CD4-positive, alpha-beta T cell (primary cell): ENCODE results near the gene CILP. TPM values are rescaled to one million over a fixed set of nuclear protein-coding genes. Genes with fewer than 3 reads are reported as not detected.

ENCODE experiments used
- ATAC-seq: fragments of 200-7000 bp; cut with Tn5 transposase; one replicate; pipeline ENCODE4 v1.10.0; 2022; ENCODE audit warnings: mild to moderate bottlenecking; ENCODE audit not compliant: poor library complexity
- CTCF ChIA-PET: fragments of 350-600 bp; sonication (Branson Sonifier 250); formaldehyde crosslinking; loops from one replicate; lab custom pipeline; 2021; ENCODE audit warnings: antibody characterized with exemption, inconsistent platforms; lab: Charles Lee
- POLR2A ChIA-PET: fragments of 350-600 bp; sonication (Branson Sonifier 250); formaldehyde crosslinking; loops from one replicate; lab custom pipeline; 2021; ENCODE audit warnings: antibody characterized with exemption, inconsistent platforms; lab: Charles Lee
- DNase-seq, 14 experiments: peaks; one replicate each; pipeline ENCODE4 v3.0.0-alpha.2; 2013 to 2020; ENCODE audit warnings: mixed read lengths in 2 of 14
- H3K27ac ChIP-seq, 2 donors: one replicate each; pipeline versions ENCODE4 v1.5.1 to v1.7.0; 2013; ENCODE audit warnings: low read length in 2 of 2, low read depth in 1 of 2, mild to moderate bottlenecking in 1 of 2
- H3K27me3 ChIP-seq, 2 experiments: 1 replicate in 1 of 2; 2 replicates in 1 of 2; pipeline versions ENCODE4 v1.6.1 to v1.7.0; 2013; ENCODE audit warnings: low read length in 2 of 2, control low read depth in 1 of 2, mild to moderate bottlenecking in 1 of 2, moderate library complexity in 1 of 2; ENCODE audit not compliant: insufficient read depth in 2 of 2, control insufficient read depth in 1 of 2
- H3K36me3 ChIP-seq: one replicate; pipeline ENCODE4 v1.6.1; 2013; ENCODE audit warnings: low read length, control low read depth; ENCODE audit not compliant: insufficient read depth
- H3K4me1 ChIP-seq: one replicate; pipeline ENCODE4 v1.6.1; 2013; ENCODE audit warnings: low read length, control low read depth; ENCODE audit not compliant: insufficient read depth
- H3K4me3 ChIP-seq: one replicate; pipeline ENCODE4 v1.5.1; 2013; ENCODE audit warnings: mild to moderate bottlenecking, low read length, moderate library complexity
- H3K9me3 ChIP-seq, 2 experiments: 1 replicate in 1 of 2; 2 replicates in 1 of 2; pipeline versions ENCODE4 v1.6.1 to v1.7.0; 2013; ENCODE audit warnings: low read length in 2 of 2, mild to moderate bottlenecking in 2 of 2, control low read depth in 1 of 2, moderate library complexity in 1 of 2; ENCODE audit not compliant: control insufficient read depth in 1 of 2, insufficient read depth in 1 of 2
- H3K27ac Mint-ChIP-seq: one replicate; pipeline ENCODE4 v1.8.0; 2020; ENCODE audit warnings: mixed read lengths
- H3K27me3 Mint-ChIP-seq: one replicate; pipeline ENCODE4 v1.8.0; 2021; ENCODE audit warnings: mixed read lengths
- H3K36me3 Mint-ChIP-seq: one replicate; pipeline ENCODE4 v1.8.0; 2021; ENCODE audit warnings: low read depth, mixed read lengths
- H3K4me1 Mint-ChIP-seq: one replicate; pipeline ENCODE4 v1.8.0; 2021; ENCODE audit warnings: low read depth, mixed read lengths
- H3K4me3 Mint-ChIP-seq: one replicate; pipeline ENCODE4 v1.8.0; 2020; ENCODE audit warnings: mild to moderate bottlenecking, mixed read lengths
- H3K9me3 Mint-ChIP-seq: one replicate; pipeline ENCODE4 v1.8.0; 2020; ENCODE audit warnings: mixed read lengths
- intact Hi-C, 2 experiments: fragments of 100-400 bp; cut with DNase I in 1 of 2; cut with micrococcal nuclease in 1 of 2; formaldehyde crosslinking; loops; one replicate each; pipeline versions ENCODE4 v1.15.1 to v1.9.0; 2023 to 2025; cut with DNase I, micrococcal nuclease
- total RNA-seq, 174 experiments: library from RNA in 2 of 174; stranded (reverse) in 2 of 174; gene quantifications; one replicate each; pipeline ENCODE4 v1.2.3 and lab custom pipeline; 2021 to 2026
- TF ChIP-seq, protein P1 (sequence below): fragments of 200-600 bp; IDR thresholded peaks from one replicate; pipeline ENCODE4 v1.8.0; 2022; ENCODE audit warnings: antibody characterized with exemption, mild to moderate bottlenecking

CILP gene
- total RNA-seq, 2 experiments from 2014 or later = 0.31 to 0.33 TPM

DNA sequence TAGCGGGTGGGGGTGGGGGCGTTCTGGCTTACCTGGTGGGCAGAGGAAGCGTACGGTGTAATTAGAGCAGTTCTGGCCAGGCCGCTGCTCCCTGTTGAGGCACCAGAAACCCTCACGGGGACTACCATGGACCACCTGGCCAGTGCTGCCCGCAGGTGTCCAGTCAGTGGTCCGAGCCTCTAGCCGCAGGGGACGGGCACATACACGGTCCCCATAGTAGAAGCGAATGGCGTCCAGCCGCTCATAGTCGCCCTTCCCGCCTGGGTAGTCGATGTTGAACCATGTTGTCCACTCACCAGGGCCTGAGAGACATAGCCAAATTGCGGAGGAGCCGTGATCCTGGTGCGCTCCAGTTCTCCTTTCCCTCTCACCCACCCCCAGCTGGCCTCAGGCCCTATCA lies 4.5 kb downstream of the CILP start:
- intact Hi-C loops = no loop called here
- no peaks in the 10 kb centered on the region for H3K4me1 Mint-ChIP-seq
- no peaks in the 10 kb centered on the region for H3K9me3 Mint-ChIP-seq
- H3K36me3 Mint-ChIP-seq = no peaks in the 10 kb centered on the region
- H3K27ac Mint-ChIP-seq = no peak overlapping the region
- H3K4me3 Mint-ChIP-seq = no peak overlapping the region
- no peak overlapping the region for H3K27ac ChIP-seq
- H3K27me3 Mint-ChIP-seq = no peaks in the 10 kb centered on the region
- TF ChIP-seq, protein P1, sequence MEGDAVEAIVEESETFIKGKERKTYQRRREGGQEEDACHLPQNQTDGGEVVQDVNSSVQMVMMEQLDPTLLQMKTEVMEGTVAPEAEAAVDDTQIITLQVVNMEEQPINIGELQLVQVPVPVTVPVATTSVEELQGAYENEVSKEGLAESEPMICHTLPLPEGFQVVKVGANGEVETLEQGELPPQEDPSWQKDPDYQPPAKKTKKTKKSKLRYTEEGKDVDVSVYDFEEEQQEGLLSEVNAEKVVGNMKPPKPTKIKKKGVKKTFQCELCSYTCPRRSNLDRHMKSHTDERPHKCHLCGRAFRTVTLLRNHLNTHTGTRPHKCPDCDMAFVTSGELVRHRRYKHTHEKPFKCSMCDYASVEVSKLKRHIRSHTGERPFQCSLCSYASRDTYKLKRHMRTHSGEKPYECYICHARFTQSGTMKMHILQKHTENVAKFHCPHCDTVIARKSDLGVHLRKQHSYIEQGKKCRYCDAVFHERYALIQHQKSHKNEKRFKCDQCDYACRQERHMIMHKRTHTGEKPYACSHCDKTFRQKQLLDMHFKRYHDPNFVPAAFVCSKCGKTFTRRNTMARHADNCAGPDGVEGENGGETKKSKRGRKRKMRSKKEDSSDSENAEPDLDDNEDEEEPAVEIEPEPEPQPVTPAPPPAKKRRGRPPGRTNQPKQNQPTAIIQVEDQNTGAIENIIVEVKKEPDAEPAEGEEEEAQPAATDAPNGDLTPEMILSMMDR = no peak
- no peaks in the 10 kb centered on the region for H3K27me3 ChIP-seq
- DNase-seq (no peak), ATAC-seq (no peak)
- H3K36me3 ChIP-seq = no peaks in the 10 kb centered on the region
- ChIA-PET POLR2A (no interaction called here), CTCF (no interaction called here)
- H3K9me3 ChIP-seq = no peaks in the 10 kb centered on the region
- H3K4me3 ChIP-seq = no peak overlapping the region
- no peaks in the 10 kb centered on the region for H3K4me1 ChIP-seq

DNA sequence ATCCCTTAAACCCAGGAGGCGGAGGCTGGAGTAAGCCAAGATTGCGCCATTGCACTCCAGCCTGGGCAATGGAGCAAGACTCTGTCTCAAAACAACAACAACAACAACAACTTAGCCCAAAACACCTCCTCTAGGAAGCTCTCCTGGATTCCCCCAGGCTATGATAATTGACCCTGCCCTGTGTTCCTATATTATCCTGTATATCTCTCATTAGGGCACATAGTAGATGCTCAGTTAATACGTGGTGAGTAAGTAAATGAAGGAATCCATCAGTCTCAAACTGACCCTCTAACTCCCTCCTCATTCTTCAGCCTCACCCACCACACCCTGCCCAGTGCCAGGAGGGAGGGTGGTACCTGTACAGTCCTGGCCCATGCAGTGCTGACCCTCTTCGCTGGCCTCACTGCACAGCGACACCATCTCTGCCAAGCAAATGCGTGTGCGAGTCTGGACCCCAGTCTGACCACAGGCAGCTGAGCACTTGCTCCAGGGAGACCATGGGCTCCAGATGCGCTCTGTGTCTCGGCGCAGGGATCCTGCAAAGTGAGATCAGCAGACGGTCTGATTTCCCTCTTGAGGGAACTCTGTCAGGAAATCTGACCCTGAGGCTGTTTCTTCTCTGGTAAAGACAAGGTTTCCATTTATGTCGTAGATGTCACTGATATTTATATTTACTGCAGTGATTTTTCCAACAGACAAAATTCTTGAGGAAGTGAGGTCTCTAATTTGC lies 6.2 kb downstream of the CILP start:
- H3K36me3 Mint-ChIP-seq = no peaks in the 10 kb centered on the region
- intact Hi-C loops = no loop called here
- TF ChIP-seq, protein P1 = no peak
- no peak overlapping the region for H3K4me3 ChIP-seq
- H3K4me1 ChIP-seq = no peaks in the 10 kb centered on the region
- ChIA-PET CTCF (no interaction called here), POLR2A (no interaction called here)
- DNase-seq (no peak), ATAC-seq (no peak)
- H3K4me1 Mint-ChIP-seq = no peaks in the 10 kb centered on the region
- no peaks in the 10 kb centered on the region for H3K9me3 ChIP-seq
- H3K9me3 Mint-ChIP-seq = no peaks in the 10 kb centered on the region
- no peak overlapping the region for H3K4me3 Mint-ChIP-seq
- H3K27me3 ChIP-seq = no peaks in the 10 kb centered on the region
- no peak overlapping the region for H3K27ac ChIP-seq
- H3K27ac Mint-ChIP-seq = no peak overlapping the region
- H3K36me3 ChIP-seq = no peaks in the 10 kb centered on the region
- no peaks in the 10 kb centered on the region for H3K27me3 Mint-ChIP-seq

DNA sequence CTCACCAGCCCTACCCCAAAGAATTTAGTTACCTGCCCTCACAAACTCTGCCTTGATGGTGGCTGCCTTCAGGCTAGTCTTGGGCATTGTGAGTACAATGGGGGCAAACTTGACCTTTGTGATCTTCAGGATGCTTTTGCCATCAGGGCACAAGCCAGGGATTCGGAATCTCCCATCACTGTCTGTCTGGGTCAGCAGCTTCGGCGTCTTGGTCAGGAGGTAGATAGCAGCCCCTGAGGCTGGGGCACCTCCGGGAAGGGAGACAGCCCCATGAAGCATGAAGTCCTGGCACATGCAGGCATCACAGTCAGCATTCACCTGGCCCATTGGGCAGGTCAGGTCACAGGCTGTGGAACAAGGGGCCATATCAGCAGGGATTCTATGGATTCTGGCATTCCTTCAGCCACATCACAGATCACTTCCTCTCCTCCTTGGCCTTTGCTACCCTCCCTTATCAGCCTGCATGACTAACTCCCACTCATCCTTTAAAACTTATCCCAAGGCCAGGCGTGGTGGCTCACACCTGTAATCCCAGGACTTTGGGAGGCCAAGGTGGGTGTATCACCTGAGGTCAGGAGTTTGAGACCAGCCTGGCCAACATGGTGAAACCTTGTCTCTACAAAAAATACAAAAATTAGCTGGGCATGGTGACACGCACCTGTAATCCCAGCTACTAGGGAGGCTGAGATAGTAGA lies 6.9 kb downstream of the CILP start:
- TF ChIP-seq, protein P1 = no peak
- intact Hi-C loops = no loop called here
- Mint-ChIP-seq H3K27ac (no peak overlapping the region), H3K9me3 (no peaks in the 10 kb centered on the region), H3K36me3 (no peaks in the 10 kb centered on the region), H3K4me3 (no peak overlapping the region), H3K27me3 (no peaks in the 10 kb centered on the region), H3K4me1 (no peaks in the 10 kb centered on the region)
- no peak for DNase-seq
- Histone ChIP-seq H3K36me3 (no peaks in the 10 kb centered on the region), H3K4me1 (no peaks in the 10 kb centered on the region), H3K27ac (no peak overlapping the region), H3K4me3 (no peak overlapping the region), H3K9me3 (no peaks in the 10 kb centered on the region), H3K27me3 (no peaks in the 10 kb centered on the region)
- ChIA-PET POLR2A (no interaction called here), CTCF (no interaction called here)
- no peak for ATAC-seq
